ENCODE measurements around the gene PAX2. TPM values are rescaled to one million over a fixed set of nuclear protein-coding genes. Genes with fewer than 3 reads are reported as not detected.

Gene PAX2
- total RNA-seq, 4 donors from 2014 or later, result not detected

DNA sequence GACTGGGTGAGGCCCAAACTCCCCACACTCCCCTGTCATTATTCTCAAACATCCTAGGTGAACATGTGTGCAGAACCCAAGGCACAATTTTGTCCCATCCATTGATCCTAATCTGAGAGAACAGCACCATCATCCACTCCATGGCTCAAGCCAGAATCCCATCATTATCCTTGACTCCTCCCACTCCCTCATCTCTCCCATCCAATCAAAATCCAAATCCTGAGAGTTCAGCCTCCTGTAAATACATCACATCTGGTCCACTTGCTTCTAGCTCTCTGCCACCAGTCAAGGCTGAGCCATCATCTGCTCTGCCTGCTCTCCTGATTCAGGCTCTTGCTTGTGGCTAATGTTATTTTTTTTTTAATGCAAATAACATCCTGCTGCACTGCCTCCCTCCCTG, 91.5 kb downstream of the PAX2 start:
- intact Hi-C loops (cut with DNase I), result no loop called here
- H3K4me3 ChIP-seq, result no peak overlapping the region
- no peak overlapping the region for H3K27ac ChIP-seq (replicated peaks in 1 of 4)
- no peak for DNase-seq (ENCODE audit: extremely low spot score)
- peaks cover 0 to 72% (median 0%) of the 10 kb centered on the region in 4 donors for H3K27me3 ChIP-seq
- H3K9me3 ChIP-seq, result peaks cover 0 to 5% (median 2%) of the 10 kb centered on the region in 4 donors
- no peaks in the 10 kb centered on the region for H3K36me3 ChIP-seq
- H3K4me1 ChIP-seq, result no peaks in the 10 kb centered on the region
- TF ChIP-seq POLR2A (IDR thresholded peaks at IDR 0.05; ENCODE audit: low read depth) (no peak), EP300 (IDR thresholded peaks at IDR 0.05) (no peak), CTCF (IDR thresholded peaks at IDR 0.05) (no peak), POLR2AphosphoS5 (IDR thresholded peaks at IDR 0.05) (no peak)

DNA sequence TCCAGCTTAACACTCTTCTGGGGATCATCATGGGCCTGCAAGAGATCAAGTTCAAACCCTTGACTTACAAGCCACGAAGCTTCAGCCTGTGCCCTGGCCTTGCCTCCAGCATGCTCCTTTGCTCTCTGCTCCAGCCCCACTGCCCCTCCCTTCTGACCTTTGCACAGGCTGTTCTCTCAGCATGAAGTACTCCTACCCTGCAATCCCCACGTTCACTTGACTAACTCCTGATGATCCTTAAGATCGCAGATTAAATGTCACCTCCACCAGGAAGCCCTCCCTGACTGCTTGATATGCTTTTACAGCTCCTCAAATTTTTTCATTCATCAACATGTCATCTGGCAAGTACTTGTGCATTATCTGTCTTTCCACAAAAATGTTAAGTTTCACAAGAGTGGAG, 91.9 kb downstream of the PAX2 start:
- peaks cover 0 to 70% (median 0%) of the 10 kb centered on the region in 4 donors for H3K27me3 ChIP-seq

GRCh38 chr10:100838986-100839385, 93.6 kb downstream of the PAX2 start:
- DNase-seq (ENCODE audit: extremely low spot score), result no peak
- Histone ChIP-seq H3K4me1 (no peaks in the 10 kb centered on the region), H3K36me3 (no peaks in the 10 kb centered on the region), H3K4me3 (no peak overlapping the region), H3K27ac (replicated peaks in 1 of 4) (no peak overlapping the region), H3K9me3 (peaks cover 0 to 5% (median 2%) of the 10 kb centered on the region in 4 donors), H3K27me3 (peaks cover 0 to 75% (median 0%) of the 10 kb centered on the region in 4 donors)
- no peak for TF ChIP-seq POLR2AphosphoS5 (IDR thresholded peaks at IDR 0.05)
- no peak for TF ChIP-seq POLR2A (IDR thresholded peaks at IDR 0.05; ENCODE audit: low read depth)
- no peak for TF ChIP-seq CTCF (IDR thresholded peaks at IDR 0.05)
- no peak for TF ChIP-seq EP300 (IDR thresholded peaks at IDR 0.05)
- intact Hi-C loops (cut with DNase I), result no loop called here
- WGBS, result 85% methylated on average over 3 of the region's 3 CpGs

More for the DNA sequence above, 91.9 kb downstream of the PAX2 start:
- 58% methylated on average over 3 of the region's 3 CpGs for WGBS
- Histone ChIP-seq H3K36me3 (no peaks in the 10 kb centered on the region), H3K9me3 (peaks cover 0 to 5% (median 2%) of the 10 kb centered on the region in 4 donors), H3K4me3 (no peak overlapping the region), H3K4me1 (no peaks in the 10 kb centered on the region), H3K27ac (replicated peaks in 1 of 4) (no peak overlapping the region)
- no peak for DNase-seq (ENCODE audit: extremely low spot score)
- TF ChIP-seq POLR2A (IDR thresholded peaks at IDR 0.05; ENCODE audit: low read depth), result no peak
- TF ChIP-seq EP300 (IDR thresholded peaks at IDR 0.05), result no peak
- no peak for TF ChIP-seq CTCF (IDR thresholded peaks at IDR 0.05)
- TF ChIP-seq POLR2AphosphoS5 (IDR thresholded peaks at IDR 0.05), result no peak
- intact Hi-C loops (cut with DNase I), result no loop called here

DNA sequence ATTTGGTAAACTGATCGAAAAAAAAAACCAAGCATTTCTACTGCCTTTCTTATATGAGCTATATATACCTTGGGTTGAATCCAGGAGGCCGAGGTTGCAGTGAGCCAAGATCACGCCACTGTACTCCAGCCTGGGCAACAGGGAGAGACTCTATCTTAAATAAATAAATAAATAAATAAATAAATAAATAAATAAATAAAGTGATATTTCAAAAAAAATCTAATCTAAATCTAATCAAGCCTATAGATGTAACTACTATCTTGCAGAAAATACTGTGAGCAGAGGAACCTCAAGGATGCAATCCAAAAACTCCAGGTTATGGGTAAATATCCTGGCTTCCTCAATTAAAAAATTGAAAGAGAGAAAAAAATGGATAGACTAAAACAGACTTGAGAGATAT, 96.1 kb downstream of the PAX2 start:
- 94% methylated on average over 3 of the region's 3 CpGs for WGBS
- peaks cover 0 to 5% (median 2%) of the 10 kb centered on the region in 4 donors for H3K9me3 ChIP-seq
- H3K36me3 ChIP-seq, result no peaks in the 10 kb centered on the region
- TF ChIP-seq POLR2AphosphoS5 (IDR thresholded peaks at IDR 0.05) (no peak), POLR2A (IDR thresholded peaks at IDR 0.05; ENCODE audit: low read depth) (no peak), CTCF (IDR thresholded peaks at IDR 0.05) (no peak), EP300 (IDR thresholded peaks at IDR 0.05) (no peak)
- H3K4me3 ChIP-seq, result no peak overlapping the region
- intact Hi-C loops (cut with DNase I), result no loop called here
- DNase-seq (ENCODE audit: extremely low spot score), result no peak
- no peaks in the 10 kb centered on the region for H3K4me1 ChIP-seq
- H3K27ac ChIP-seq (replicated peaks in 1 of 4), result no peak overlapping the region
- peaks cover 0 to 72% (median 0%) of the 10 kb centered on the region in 4 donors for H3K27me3 ChIP-seq

- no peaks in the 10 kb centered on the region for H3K36me3 ChIP-seq
- H3K27me3 ChIP-seq, result peaks cover 0 to 76% (median 0%) of the 10 kb centered on the region in 4 donors
- H3K9me3 ChIP-seq, result no peaks in the 10 kb centered on the region
- no peak for DNase-seq (ENCODE audit: extremely low spot score)
- TF ChIP-seq EP300 (IDR thresholded peaks at IDR 0.05), result no peak
- TF ChIP-seq POLR2AphosphoS5 (IDR thresholded peaks at IDR 0.05), result no peak
- TF ChIP-seq POLR2A (IDR thresholded peaks at IDR 0.05; ENCODE audit: low read depth), result no peak
- no peak for TF ChIP-seq CTCF (IDR thresholded peaks at IDR 0.05)
- intact Hi-C loops (cut with DNase I), result no loop called here
- H3K4me3 ChIP-seq, result no peak overlapping the region
- WGBS, result 78% methylated on average over 5 of the region's 5 CpGs
- H3K27ac ChIP-seq (replicated peaks in 1 of 4), result no peak overlapping the region
- H3K4me1 ChIP-seq, result no peaks in the 10 kb centered on the region
These were observed 102.1 kb downstream of the PAX2 start for GRCh38 chr10:100847440-100847839.
